Colonic mucosa (tissue), 4 donors: ENCODE data around the gene RBM20. TPM values are rescaled to one million over a fixed set of nuclear protein-coding genes. Genes with fewer than 3 reads are reported as not detected.

ENCODE experiments used
- DNase-seq: peaks from one replicate; pipeline ENCODE4 v3.0.0-alpha.2; 2020
- H3K27ac ChIP-seq: fragments of 200-600 bp; one replicate; pipeline ENCODE4 v1.8.0; 2021
- H3K27me3 ChIP-seq: fragments of 200-600 bp; one replicate; pipeline ENCODE4 v1.8.0; 2021
- H3K36me3 ChIP-seq: fragments of 200-600 bp; one replicate; pipeline ENCODE4 v1.8.0; 2021
- H3K4me1 ChIP-seq: fragments of 200-600 bp; one replicate; pipeline ENCODE4 v1.8.0; 2021; ENCODE audit warnings: mild to moderate bottlenecking
- H3K4me3 ChIP-seq: fragments of 200-600 bp; one replicate; pipeline ENCODE4 v1.8.0; 2021
- H3K9ac ChIP-seq, 2 donors: one replicate each; pipeline ENCODE4 v1.7.0; 2013; ENCODE audit warnings: control low read depth in 2 of 2, low read depth in 2 of 2, low read length in 2 of 2
- H3K9me3 ChIP-seq: fragments of 200-600 bp; one replicate; pipeline ENCODE4 v1.8.0; 2021
- CTCF ChIP-seq: fragments of 200-600 bp; IDR thresholded peaks from one replicate; pipeline ENCODE4 v1.8.0; 2022; ENCODE audit warnings: antibody characterized with exemption, mild to moderate bottlenecking
- intact Hi-C: fragments of 100-400 bp; cut with DNase I; formaldehyde crosslinking; loops from one replicate; pipeline ENCODE4 v1.14.1; 2022
- total RNA-seq, 2 donors: library from RNA; stranded (reverse); fragmentation: NEBNext Ultra II Directional in 1 of 2; extraction: Animal tissue kit (Norgen Biotek cat#: 25700) in 1 of 2; gene quantifications; one replicate each; pipeline ENCODE4 v1.2.1, GENCODE V29; 2021
- donor health status: healthy.
- donor health status: DM: no; HTN: no; CAD: no.
- donor health status: DM: no; HTN: no; CAD: no.

The RBM20 gene
- total RNA-seq, 2 donors from 2014 or later, result 0.49 to 0.80 TPM

- no peaks in the 10 kb centered on the region for H3K27me3 ChIP-seq
- H3K27ac ChIP-seq, result no peak overlapping the region
Measured at GRCh38 chr10:110733218-110733952, 89.2 kb downstream of the RBM20 start.

GRCh38 chr10:110735620-110736027 lies 91.5 kb downstream of the RBM20 start:
- TF ChIP-seq CTCF, result no peak
- Histone ChIP-seq H3K27me3 (no peaks in the 10 kb centered on the region), H3K9ac (no peak overlapping the region), H3K9me3 (no peaks in the 10 kb centered on the region), H3K27ac (no peak overlapping the region), H3K36me3 (no peaks in the 10 kb centered on the region), H3K4me1 (no peaks in the 10 kb centered on the region), H3K4me3 (no peak overlapping the region)
- intact Hi-C loops, result no loop called here
- no peak for DNase-seq

More at GRCh38 chr10:110733218-110733952, 89.2 kb downstream of the RBM20 start:
- Histone ChIP-seq H3K9me3 (no peaks in the 10 kb centered on the region), H3K4me3 (no peak overlapping the region), H3K4me1 (no peaks in the 10 kb centered on the region), H3K36me3 (no peaks in the 10 kb centered on the region), H3K9ac (no peak overlapping the region)
- TF ChIP-seq CTCF, result no peak
- intact Hi-C loops, result no loop called here
- no peak for DNase-seq

- DNase-seq, result no peak
- intact Hi-C loops, result no loop called here
- no peaks in the 10 kb centered on the region for H3K9me3 ChIP-seq
Measured at GRCh38 chr10:110737886-110738634, 93.9 kb downstream of the RBM20 start.

GRCh38 chr10:110739811-110740271 lies 95.7 kb downstream of the RBM20 start:
- H3K9ac ChIP-seq, result no peak overlapping the region
- no peaks in the 10 kb centered on the region for H3K4me1 ChIP-seq
- TF ChIP-seq CTCF, result no peak
- H3K36me3 ChIP-seq, result no peaks in the 10 kb centered on the region
- intact Hi-C loops, result loop anchor here (10.0 kb wide), 1 partner anchor 465 kb away; no protein-coding TSS in a partner anchor
- no peak overlapping the region for H3K27ac ChIP-seq
- no peak for DNase-seq
- no peaks in the 10 kb centered on the region for H3K27me3 ChIP-seq
- no peaks in the 10 kb centered on the region for H3K9me3 ChIP-seq
- H3K4me3 ChIP-seq, result no peak overlapping the region

More at GRCh38 chr10:110737886-110738634, 93.9 kb downstream of the RBM20 start:
- no peaks in the 10 kb centered on the region for H3K4me1 ChIP-seq
- no peak overlapping the region for H3K4me3 ChIP-seq
- H3K27me3 ChIP-seq, result no peaks in the 10 kb centered on the region
- H3K9ac ChIP-seq, result no peak overlapping the region
- H3K27ac ChIP-seq, result no peak overlapping the region
- no peak for TF ChIP-seq CTCF
- H3K36me3 ChIP-seq, result no peaks in the 10 kb centered on the region

- Histone ChIP-seq H3K4me3 (no peak overlapping the region), H3K4me1 (no peaks in the 10 kb centered on the region), H3K27me3 (no peaks in the 10 kb centered on the region), H3K9me3 (no peaks in the 10 kb centered on the region), H3K36me3 (no peaks in the 10 kb centered on the region), H3K27ac (no peak overlapping the region), H3K9ac (no peak overlapping the region)
- DNase-seq, result no peak
- no peak for TF ChIP-seq CTCF
- intact Hi-C loops, result loop anchor here (10.0 kb wide), 1 partner anchor 462 kb away; no protein-coding TSS in a partner anchor
Measured at GRCh38 chr10:110742801-110743200, 98.7 kb downstream of the RBM20 start.
